ENCODE results near the gene ADGRG2. TPM values are rescaled to one million over a fixed set of nuclear protein-coding genes. Genes with fewer than 3 reads are reported as not detected.
A peak's percentile ranks its signal among the peaks of the same experiment; 100 is the strongest.

Gene ADGRG2
- total and polyA plus RNA-seq, 12 donors: 0.24 to 1.7 (median 0.46) TPM

DNA sequence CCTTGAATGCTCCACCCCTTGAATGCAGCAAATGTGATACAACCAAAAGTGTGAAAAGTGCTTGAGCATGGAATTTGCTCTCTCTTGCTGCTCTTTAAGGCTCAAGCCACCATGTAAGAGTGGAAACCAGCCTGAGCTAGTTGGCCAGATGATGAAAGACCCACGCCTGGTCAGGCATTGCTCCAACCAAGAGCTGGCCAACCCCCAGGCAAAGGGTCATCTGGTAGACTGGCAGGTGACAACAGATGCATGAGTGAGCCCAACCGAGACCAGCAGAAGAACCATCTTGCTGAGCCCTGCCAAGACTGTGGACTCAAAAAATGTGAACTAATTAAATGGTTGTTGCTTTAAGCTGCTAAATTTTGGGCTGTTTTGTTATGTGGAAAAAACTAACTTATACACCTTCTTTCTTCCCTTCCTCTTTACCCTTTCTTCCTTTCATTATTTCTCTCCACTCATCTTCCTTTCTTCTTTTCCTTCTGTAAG lies 32.7 kb downstream of the ADGRG2 start:
- TF ChIP-seq, protein P1, sequence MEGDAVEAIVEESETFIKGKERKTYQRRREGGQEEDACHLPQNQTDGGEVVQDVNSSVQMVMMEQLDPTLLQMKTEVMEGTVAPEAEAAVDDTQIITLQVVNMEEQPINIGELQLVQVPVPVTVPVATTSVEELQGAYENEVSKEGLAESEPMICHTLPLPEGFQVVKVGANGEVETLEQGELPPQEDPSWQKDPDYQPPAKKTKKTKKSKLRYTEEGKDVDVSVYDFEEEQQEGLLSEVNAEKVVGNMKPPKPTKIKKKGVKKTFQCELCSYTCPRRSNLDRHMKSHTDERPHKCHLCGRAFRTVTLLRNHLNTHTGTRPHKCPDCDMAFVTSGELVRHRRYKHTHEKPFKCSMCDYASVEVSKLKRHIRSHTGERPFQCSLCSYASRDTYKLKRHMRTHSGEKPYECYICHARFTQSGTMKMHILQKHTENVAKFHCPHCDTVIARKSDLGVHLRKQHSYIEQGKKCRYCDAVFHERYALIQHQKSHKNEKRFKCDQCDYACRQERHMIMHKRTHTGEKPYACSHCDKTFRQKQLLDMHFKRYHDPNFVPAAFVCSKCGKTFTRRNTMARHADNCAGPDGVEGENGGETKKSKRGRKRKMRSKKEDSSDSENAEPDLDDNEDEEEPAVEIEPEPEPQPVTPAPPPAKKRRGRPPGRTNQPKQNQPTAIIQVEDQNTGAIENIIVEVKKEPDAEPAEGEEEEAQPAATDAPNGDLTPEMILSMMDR (IDR thresholded peaks at IDR 0.05): no peak
- no peak for TF ChIP-seq POLR2A (IDR thresholded peaks at IDR 0.05)
- no peaks in the 10 kb centered on the region for H3K4me1 ChIP-seq (replicated peaks in 1 of 2)
- peaks cover 0 to 6% (median 0%) of the 10 kb centered on the region in 3 donors for H3K9me3 ChIP-seq (replicated peaks in 1 of 3)
- DNase-seq: no peak
- intact Hi-C loops (cut with DNase I): no loop called here
- no peak overlapping the region for H3K27ac ChIP-seq
- no peak overlapping the region for H3K4me3 ChIP-seq
- H3K36me3 ChIP-seq (replicated peaks in 1 of 2): no peaks in the 10 kb centered on the region
- 67 to 85% (median 74%) methylated on average over 1 to 2 of the region's 2 CpGs for WGBS, 4 donors
- no peaks in the 10 kb centered on the region for H3K27me3 ChIP-seq

GRCh38 chrX:19086102-19086772 lies 36.0 kb downstream of the ADGRG2 start:
- DNase-seq: peak in 2 of 7 donors; percentile 7 to 27
- Histone ChIP-seq H3K4me1 (replicated peaks in 1 of 2) (no peaks in the 10 kb centered on the region), H3K27ac (no peak overlapping the region), H3K27me3 (no peaks in the 10 kb centered on the region), H3K36me3 (replicated peaks in 1 of 2) (no peaks in the 10 kb centered on the region), H3K4me3 (no peak overlapping the region), H3K9me3 (replicated peaks in 1 of 3) (peaks cover 0 to 6% (median 0%) of the 10 kb centered on the region in 3 donors)
- intact Hi-C loops (cut with DNase I): no loop called here
- TF ChIP-seq, protein P1 (IDR thresholded peaks at IDR 0.05): no peak
- no peak for TF ChIP-seq POLR2A (IDR thresholded peaks at IDR 0.05)
- WGBS, 4 donors: 61 to 79% (median 67%) methylated on average over 4 to 8 of the region's 8 CpGs

DNA sequence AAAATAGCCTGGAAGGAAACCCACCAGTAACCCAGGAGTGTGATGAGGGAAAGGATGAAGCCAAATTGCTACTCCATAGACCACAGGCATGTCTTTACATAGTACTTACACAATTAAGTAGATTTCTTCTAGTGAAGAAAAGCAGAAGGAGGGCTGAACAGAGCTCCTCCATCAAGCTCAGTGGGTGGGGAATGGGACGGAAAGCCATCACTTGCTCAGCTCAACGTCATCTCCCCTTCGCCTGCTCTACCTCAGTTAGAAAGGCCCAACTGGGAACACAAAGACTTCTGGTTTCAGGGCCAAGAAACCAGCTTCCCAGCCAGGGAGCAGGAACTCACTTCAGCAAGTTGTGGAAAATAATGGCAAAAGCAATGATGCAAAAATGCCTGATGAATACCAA lies 36.6 kb downstream of the ADGRG2 start:
- Histone ChIP-seq H3K27ac (no peak overlapping the region), H3K4me3 (no peak overlapping the region), H3K4me1 (replicated peaks in 1 of 2) (no peaks in the 10 kb centered on the region), H3K9me3 (replicated peaks in 1 of 3) (peaks cover 0 to 6% (median 0%) of the 10 kb centered on the region in 3 donors), H3K27me3 (no peaks in the 10 kb centered on the region), H3K36me3 (replicated peaks in 1 of 2) (no peaks in the 10 kb centered on the region)
- no peak for DNase-seq
- no peak for TF ChIP-seq POLR2A (IDR thresholded peaks at IDR 0.05)
- TF ChIP-seq, protein P1 (IDR thresholded peaks at IDR 0.05): no peak
- 86 to 100% (median 90%) methylated on average over 3 of the region's 3 CpGs for WGBS, 4 donors
- intact Hi-C loops (cut with DNase I): no loop called here

DNA sequence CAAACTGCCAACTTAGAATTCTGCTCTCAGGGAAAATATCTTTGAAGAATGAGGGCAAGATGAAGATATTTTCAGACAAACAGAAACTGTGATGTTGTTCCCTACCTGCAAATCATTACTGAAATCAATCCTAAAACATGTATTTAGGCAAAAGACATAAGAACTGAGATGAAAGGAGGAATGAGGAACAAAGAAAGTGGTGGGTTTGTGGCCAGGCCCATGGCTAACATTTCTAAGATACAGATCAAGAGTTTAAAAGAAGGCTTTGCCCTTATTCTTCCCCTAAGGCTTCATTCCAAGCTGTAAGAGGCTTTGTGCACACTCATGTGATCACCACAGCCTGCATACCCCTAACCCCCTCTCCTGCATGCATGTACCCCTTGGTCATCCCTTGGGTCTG lies 46.5 kb downstream of the ADGRG2 start:
- no peaks in the 10 kb centered on the region for H3K9me3 ChIP-seq (replicated peaks in 1 of 3)
- TF ChIP-seq, protein P1 (IDR thresholded peaks at IDR 0.05): no peak
- TF ChIP-seq POLR2A (IDR thresholded peaks at IDR 0.05): no peak
- H3K36me3 ChIP-seq (replicated peaks in 1 of 2): no peaks in the 10 kb centered on the region
- DNase-seq: no peak
- H3K27me3 ChIP-seq: peaks cover 5% of the 10 kb centered on the region
- H3K4me1 ChIP-seq (replicated peaks in 1 of 2): no peaks in the 10 kb centered on the region
- intact Hi-C loops (cut with DNase I): no loop called here
- no peak overlapping the region for H3K4me3 ChIP-seq
- no peak overlapping the region for H3K27ac ChIP-seq

All from adrenal gland (tissue), 12 donors.